PFSK-1 (cell line): ENCODE results near the gene FBXL14.

ENCODE experiments used
- FOXP2 ChIP-seq: optimal IDR thresholded peaks from 2 replicates; pipeline ENCODE3; 2011; ENCODE audit warnings: borderline replicate concordance, control low read depth, inconsistent platforms; ENCODE audit not compliant: insufficient read depth; ENCODE audit errors: extremely low read length, extremely low read depth
- POLR2AphosphoS5 ChIP-seq: IDR thresholded peaks from 2 replicates; pipeline ENCODE4 v1.6.1; 2012; ENCODE audit warnings: low read depth, mild to moderate bottlenecking, control low read depth, low read length, moderate library complexity
- SIN3A ChIP-seq: IDR thresholded peaks from 2 replicates; pipeline ENCODE4 v1.6.1; 2012; ENCODE audit warnings: mild to moderate bottlenecking, low read length, moderate library complexity, borderline replicate concordance; ENCODE audit not compliant: insufficient read depth
- TAF1 ChIP-seq: IDR thresholded peaks from 2 replicates; pipeline ENCODE4 v1.6.1; 2012; ENCODE audit warnings: low read length, control low read depth, borderline replicate concordance; ENCODE audit not compliant: insufficient read depth
- TF ChIP-seq, protein P1 (sequence below), 2 experiments: IDR thresholded peaks; 2 replicates each; pipeline versions ENCODE4 v1.6.1 to v1.8.0; 2011 to 2012; ENCODE audit warnings: low read depth in 2 of 2, low read length in 2 of 2, control low read depth in 1 of 2, inconsistent platforms in 1 of 2, mild to moderate bottlenecking in 1 of 2, moderate library complexity in 1 of 2; ENCODE audit not compliant: insufficient read depth in 1 of 2

DNA sequence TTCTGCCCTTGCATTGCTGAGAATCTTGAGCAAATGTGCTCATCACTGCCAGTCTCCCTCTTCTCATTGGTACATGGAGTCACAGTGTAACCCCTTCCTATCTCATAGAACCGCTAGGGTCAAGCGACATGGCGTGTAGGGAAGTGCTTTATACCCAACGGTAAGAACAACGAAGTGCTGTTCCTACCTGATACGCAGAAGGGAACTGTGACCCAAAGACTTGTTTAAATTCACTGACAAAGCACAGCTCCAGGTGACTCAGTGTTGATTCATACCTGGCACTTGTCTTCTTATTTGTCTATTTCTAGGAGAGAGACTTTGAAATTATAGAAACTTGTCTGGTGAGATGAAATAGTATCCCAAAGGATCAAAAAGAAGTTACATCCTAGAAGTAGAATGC is 53.7 kb downstream of the FBXL14 start:
- TF ChIP-seq TAF1 = no peak
- TF ChIP-seq SIN3A = no peak
- TF ChIP-seq, protein P1, sequence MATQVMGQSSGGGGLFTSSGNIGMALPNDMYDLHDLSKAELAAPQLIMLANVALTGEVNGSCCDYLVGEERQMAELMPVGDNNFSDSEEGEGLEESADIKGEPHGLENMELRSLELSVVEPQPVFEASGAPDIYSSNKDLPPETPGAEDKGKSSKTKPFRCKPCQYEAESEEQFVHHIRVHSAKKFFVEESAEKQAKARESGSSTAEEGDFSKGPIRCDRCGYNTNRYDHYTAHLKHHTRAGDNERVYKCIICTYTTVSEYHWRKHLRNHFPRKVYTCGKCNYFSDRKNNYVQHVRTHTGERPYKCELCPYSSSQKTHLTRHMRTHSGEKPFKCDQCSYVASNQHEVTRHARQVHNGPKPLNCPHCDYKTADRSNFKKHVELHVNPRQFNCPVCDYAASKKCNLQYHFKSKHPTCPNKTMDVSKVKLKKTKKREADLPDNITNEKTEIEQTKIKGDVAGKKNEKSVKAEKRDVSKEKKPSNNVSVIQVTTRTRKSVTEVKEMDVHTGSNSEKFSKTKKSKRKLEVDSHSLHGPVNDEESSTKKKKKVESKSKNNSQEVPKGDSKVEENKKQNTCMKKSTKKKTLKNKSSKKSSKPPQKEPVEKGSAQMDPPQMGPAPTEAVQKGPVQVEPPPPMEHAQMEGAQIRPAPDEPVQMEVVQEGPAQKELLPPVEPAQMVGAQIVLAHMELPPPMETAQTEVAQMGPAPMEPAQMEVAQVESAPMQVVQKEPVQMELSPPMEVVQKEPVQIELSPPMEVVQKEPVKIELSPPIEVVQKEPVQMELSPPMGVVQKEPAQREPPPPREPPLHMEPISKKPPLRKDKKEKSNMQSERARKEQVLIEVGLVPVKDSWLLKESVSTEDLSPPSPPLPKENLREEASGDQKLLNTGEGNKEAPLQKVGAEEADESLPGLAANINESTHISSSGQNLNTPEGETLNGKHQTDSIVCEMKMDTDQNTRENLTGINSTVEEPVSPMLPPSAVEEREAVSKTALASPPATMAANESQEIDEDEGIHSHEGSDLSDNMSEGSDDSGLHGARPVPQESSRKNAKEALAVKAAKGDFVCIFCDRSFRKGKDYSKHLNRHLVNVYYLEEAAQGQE (IDR thresholded peaks at IDR 0.05; ENCODE audit: insufficient read depth in 1 of 2, low read depth in 2 of 2, low read length in 2 of 2) = no peak
- no peak for TF ChIP-seq POLR2AphosphoS5
- TF ChIP-seq FOXP2 = no peak
